NCI-H345 (cell line): ENCODE results near the gene CHD5.
"Not testable (repeated sequence)": the region's sequence is repeated elsewhere in the genome, so short reads cannot be mapped to it uniquely, and the experiment has no call there.

Source experiments
- DNase-seq: peaks from one replicate; lab custom pipeline; 2025; lab: John Stamatoyannopoulos, UW

The CHD5 gene

GRCh38 chr1:6086358-6086757, 93.8 kb downstream of the CHD5 start:
- no peak for DNase-seq

DNA sequence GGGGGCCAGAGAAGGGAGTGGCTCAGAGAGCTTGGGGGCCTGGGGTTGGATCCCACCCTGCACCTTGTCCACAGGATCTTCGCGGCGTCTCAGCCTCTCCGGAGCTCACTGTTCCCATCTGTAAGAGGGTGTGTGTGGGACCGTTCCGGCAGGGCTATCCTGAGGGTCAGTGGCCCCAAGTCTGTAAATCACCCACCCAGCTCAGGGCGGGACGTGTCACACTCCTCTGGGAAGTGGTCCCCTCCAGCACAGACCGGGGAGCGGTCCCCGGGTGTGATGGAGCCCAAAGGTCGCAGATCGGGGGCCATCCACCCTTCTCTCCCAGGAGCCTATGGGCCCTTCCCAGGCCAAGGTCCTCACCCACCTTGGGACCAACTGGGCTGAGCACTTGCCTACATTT, 94.5 kb downstream of the CHD5 start:
- no peak for DNase-seq

DNA sequence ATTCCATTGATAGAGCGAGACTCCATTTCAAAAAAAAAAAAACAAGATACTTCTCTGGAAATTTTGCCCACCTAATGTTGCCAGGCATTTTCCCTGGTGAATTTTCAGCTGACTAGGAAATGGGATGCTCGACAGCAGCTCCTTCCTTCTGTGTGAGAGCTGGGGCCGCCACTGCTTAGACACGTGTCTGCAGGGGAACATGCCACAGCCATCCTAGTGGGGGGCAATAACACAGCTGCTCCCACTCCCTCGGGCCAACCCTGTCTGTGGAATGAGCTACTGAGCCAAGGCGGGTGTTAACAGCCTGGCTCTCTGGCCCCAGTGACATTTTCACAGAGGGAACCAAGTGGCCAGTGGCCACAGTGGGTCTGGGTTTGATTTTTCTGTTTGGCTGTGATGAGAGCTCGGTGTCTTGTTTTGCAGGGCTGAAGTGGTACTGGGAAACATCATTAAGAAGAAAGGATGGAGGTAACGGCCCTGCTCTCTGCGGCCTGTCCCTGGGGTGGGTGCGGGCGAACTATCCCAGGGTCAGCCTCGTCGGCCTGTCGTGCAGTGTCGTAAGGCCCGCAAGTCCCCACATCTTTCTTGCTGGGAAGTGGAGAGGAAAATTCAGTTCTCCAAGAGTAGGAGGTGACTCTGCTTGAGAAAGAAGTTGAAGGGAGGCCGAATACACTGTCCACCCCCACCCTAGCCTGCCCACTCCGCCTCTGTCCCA, 95.2 kb downstream of the CHD5 start:
- no peak for DNase-seq

DNA sequence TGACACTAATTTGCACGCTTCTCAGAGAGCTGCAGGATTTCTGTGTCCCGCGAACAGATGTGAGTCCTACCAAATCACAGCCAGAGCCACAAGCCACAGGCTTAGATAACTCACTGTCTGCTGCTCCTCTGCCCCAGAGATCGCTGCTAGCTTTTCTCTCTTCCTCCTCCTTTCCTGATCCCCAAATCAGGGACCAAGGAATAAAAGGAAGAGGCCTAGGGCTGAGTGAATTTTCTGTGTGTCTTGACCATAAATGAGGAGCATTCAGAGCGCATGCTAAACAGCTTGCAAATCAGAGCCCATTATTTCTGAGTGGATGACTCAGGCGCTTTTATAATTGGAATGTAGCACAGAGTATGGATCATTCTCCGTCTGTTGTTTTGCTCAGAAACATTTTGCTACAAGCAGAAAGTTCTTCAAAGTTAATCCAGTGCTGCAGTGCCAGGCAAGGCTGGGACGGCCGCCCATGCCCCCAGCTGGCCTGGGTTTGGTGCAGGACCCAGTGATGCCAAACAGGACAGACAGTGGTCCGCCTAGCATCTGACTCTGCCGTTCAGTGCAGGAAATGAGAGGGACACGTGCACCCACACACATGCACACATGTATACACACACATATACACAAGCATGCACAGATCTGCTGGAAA, 96.2 kb downstream of the CHD5 start:
- no peak for DNase-seq

DNA sequence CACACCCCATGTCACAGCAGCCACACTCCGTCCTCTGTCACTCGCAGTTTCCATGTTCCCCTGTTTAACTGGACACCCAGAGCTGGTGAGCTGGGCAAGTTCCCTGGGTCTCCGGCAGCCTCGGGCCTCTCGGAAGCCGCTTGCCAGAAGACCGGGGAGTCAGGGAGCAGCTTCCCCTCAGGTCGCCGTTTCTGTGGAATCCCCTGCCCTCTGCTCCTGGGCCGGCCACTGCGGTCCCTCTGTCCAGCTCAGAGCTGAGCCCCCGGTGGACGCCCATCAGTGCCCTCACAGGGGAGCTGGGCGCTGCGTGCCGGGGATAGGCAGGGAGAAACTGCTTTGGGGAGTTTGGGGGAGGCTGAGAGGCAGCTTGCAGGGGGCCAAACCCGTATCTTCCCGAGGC, 96.7 kb downstream of the CHD5 start:
- DNase-seq = no peak

- no peak for DNase-seq
Observed at GRCh38 chr1:6082430-6082971, 97.6 kb downstream of the CHD5 start.

GRCh38 chr1:6081901-6082300, 98.2 kb downstream of the CHD5 start:
- DNase-seq = no peak

DNA sequence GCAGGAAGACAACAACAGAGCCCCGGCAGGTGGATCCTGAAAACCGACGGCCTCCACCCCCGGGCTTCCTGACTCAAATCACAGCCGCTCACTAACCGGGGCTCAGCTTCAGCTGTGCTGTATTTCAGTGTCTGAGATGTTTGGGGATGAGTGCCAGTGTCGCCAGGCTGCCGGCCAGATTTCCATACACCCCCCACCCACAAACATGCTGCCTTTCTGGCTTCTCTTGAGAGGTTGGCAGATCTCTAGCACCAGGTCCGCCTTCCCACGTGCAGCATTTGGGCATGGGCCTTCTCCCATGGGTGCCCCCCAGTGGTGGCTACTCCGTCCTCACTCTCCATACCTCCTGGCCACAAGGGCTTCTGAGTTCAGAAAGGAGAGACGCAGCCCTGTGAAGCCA, 99.7 kb downstream of the CHD5 start:
- DNase-seq = no peak

GRCh38 chr1:6077919-6078318, 102.2 kb downstream of the CHD5 start:
- DNase-seq = no peak

DNA sequence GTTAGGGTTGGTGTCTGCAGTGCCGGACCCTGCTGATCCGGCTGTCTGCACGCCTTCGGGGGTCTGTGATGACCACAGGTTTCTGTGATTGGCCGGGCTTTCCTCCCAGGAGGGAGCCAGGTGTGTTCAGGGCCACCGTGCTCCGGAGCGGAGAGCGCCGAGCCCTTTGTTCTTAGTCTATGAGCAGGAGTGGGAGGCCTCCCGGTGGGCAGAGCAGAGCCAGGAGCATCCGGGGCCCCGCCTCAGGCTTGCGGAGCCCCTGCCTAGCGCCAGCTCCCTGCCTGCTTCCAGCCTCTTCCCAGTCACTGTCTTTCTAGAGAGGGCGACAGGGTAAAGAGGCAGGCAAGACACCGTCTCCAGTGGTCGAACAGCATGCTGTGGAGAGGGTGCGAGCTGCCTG, 102.6 kb downstream of the CHD5 start:
- no peak for DNase-seq

GRCh38 chr1:6077061-6077460, 103.1 kb downstream of the CHD5 start:
- DNase-seq = not testable (repeated sequence)

GRCh38 chr1:6075748-6076147, 104.4 kb downstream of the CHD5 start:
- no peak for DNase-seq

GRCh38 chr1:6074192-6074901, 105.8 kb downstream of the CHD5 start:
- no peak for DNase-seq

GRCh38 chr1:6073480-6074053, 106.6 kb downstream of the CHD5 start:
- DNase-seq = no peak

- no peak for DNase-seq
Observed at GRCh38 chr1:6072774-6073479, 107.2 kb downstream of the CHD5 start.

- no peak for DNase-seq
Observed at GRCh38 chr1:6071219-6071618, 108.9 kb downstream of the CHD5 start.

GRCh38 chr1:6070450-6070974, 109.6 kb downstream of the CHD5 start:
- DNase-seq = no peak

DNA sequence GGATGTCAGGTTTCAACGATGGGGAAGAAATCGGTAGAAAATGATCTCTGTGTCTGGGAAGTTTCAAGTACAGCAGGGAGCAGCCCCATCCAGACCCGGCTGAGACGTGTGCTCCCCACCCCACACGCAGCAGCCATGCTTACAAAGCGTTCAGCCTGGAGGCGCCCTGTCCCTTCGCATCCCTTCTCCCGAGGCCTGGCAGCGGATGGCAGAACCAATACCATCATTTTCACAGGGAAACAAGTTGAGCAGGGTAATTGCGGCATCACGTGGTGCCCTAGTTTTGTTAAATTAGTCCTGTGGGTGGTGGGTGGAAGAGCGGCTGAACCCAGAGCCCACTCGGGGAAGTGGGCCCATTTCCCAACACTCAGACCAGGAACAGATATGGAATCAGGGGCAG, 110.5 kb downstream of the CHD5 start:
- DNase-seq = no peak

DNA sequence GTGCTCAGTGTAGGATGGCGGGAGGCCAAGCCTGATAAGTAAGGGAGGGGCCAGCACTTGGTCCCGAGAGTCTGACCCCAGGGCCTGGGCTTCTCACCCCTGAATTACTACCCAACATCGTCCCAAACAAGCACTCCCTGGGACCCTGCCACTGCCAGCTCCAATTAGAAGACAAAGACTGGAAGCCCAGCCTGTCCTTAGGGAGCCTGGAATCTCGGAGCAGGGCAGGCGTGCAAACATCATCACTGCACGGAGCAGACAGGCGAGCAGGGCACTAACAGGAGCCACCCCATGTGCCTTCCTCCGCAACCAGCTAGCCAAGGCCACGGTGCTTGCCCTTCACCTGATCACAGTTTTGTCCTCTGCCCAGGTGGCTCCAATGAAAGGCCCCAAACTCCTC, 111.2 kb downstream of the CHD5 start:
- DNase-seq = no peak

- DNase-seq = no peak
Observed at GRCh38 chr1:6068073-6068472, 112.0 kb downstream of the CHD5 start.

DNA sequence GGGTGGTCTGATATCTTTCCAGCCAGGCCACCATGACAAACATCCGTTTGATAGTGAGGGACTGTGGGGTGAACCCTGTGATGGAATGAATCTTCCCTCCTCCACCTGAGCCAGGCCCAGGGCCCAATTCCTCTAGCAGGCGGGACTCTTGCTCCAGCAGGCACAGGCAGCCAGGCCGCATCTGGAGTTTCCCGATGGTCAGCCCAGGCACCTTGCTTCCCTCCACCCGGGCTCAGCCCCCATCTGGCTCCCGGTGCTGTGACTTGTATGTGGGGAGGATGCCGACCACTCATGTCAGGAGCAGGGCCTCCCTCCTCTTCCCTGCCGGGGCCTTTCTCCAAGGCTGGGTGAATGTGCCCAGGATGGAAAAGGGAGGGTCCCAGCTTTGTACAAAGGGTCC, 113.4 kb downstream of the CHD5 start:
- no peak for DNase-seq
